Thyroid gland (tissue), 4 donors: ENCODE results near the gene FANCC. TPM values are rescaled to one million over a fixed set of nuclear protein-coding genes. Genes with fewer than 3 reads are reported as not detected.

Source experiments
- DNase-seq, 2 donors: peaks; one replicate each; pipeline ENCODE4 v3.0.0-alpha.2; 2019
- H3K27ac ChIP-seq, 3 donors: fragments of 200-600 bp; sonication (generic); 1 replicate in 2 of 3; 2 replicates in 1 of 3; pipeline ENCODE4 v1.5.1; 2016 to 2019; ENCODE audit warnings: mild to moderate bottlenecking in 1 of 3, moderate library complexity in 1 of 3
- H3K27me3 ChIP-seq: fragments of 200-600 bp; sonication (generic); one replicate; pipeline ENCODE4 v1.5.1; 2019
- H3K36me3 ChIP-seq, 2 donors: fragments of 200-600 bp; sonication (generic); one replicate each; pipeline ENCODE4 v1.5.1; 2016 to 2019
- H3K4me1 ChIP-seq, 2 donors: fragments of 200-600 bp; sonication (generic); one replicate each; pipeline ENCODE4 v1.5.1; 2017 to 2019
- H3K4me3 ChIP-seq, 3 donors: fragments of 200-600 bp; sonication (generic); replicated peaks in 1 of 3; 1 replicate in 2 of 3; 2 replicates in 1 of 3; pipeline ENCODE4 v1.5.1; 2016; ENCODE audit warnings: mild to moderate bottlenecking in 1 of 3
- H3K9me3 ChIP-seq: fragments of 200-600 bp; sonication (generic); one replicate; pipeline ENCODE4 v1.5.1; 2017
- CTCF ChIP-seq, 6 experiments: fragments of 200-600 bp in 3 of 6; fragments of 450-650 bp in 3 of 6; sonication (generic) in 3 of 6; IDR thresholded peaks; one replicate each; pipeline ENCODE4 v1.5.1; 2016 to 2019; ENCODE audit warnings: antibody characterized with exemption in 6 of 6, mild to moderate bottlenecking in 2 of 6, inconsistent platforms in 1 of 6, moderate library complexity in 1 of 6
- POLR2A ChIP-seq, 2 donors: fragments of 450-650 bp; IDR thresholded peaks; one replicate each; pipeline ENCODE4 v1.6.1; 2017; ENCODE audit warnings: antibody characterized with exemption in 2 of 2, mild to moderate bottlenecking in 2 of 2, moderate library complexity in 1 of 2
- WGBS, 2 donors: methylation state at CpG; one replicate each; pipeline ENCODE4 v1.1.5; 2017; 5-methylcytosine and 5-hydroxymethylcytosine counted together
- intact Hi-C: fragments of 100-400 bp; cut with DNase I; formaldehyde crosslinking; loops from one replicate; pipeline ENCODE4 v1.15.1; 2023
- total RNA-seq, 4 donors: library from RNA; depleted of rRNA; stranded (reverse); fragments of >200 nt; gene quantifications; one replicate each; pipeline ENCODE4 v1.2.3, GENCODE V29; 2016

Gene FANCC
- total RNA-seq, 4 donors from 2014 or later, result 13.9 to 15.0 (median 14.2) TPM

- intact Hi-C loops, result no loop called here
- Histone ChIP-seq H3K27me3 (no peaks in the 10 kb centered on the region), H3K4me1 (peaks cover 39 to 64% of the 10 kb centered on the region in 2 donors), H3K9me3 (no peaks in the 10 kb centered on the region), H3K36me3 (peaks cover 16 to 32% of the 10 kb centered on the region in 2 donors), H3K4me3 (no peak overlapping the region), H3K27ac (peak overlapping the region; percentile 43 to 91 (median 87))
- no peak for TF ChIP-seq POLR2A (IDR thresholded peaks at IDR 0.05)
- 72 to 76% methylated on average over 21 to 24 of the region's 26 CpGs for WGBS, 2 donors
- peak; percentile 72 to 76 for DNase-seq
Observed at GRCh38 chr9:95088421-95089161, 228.9 kb downstream of the FANCC start.

DNA sequence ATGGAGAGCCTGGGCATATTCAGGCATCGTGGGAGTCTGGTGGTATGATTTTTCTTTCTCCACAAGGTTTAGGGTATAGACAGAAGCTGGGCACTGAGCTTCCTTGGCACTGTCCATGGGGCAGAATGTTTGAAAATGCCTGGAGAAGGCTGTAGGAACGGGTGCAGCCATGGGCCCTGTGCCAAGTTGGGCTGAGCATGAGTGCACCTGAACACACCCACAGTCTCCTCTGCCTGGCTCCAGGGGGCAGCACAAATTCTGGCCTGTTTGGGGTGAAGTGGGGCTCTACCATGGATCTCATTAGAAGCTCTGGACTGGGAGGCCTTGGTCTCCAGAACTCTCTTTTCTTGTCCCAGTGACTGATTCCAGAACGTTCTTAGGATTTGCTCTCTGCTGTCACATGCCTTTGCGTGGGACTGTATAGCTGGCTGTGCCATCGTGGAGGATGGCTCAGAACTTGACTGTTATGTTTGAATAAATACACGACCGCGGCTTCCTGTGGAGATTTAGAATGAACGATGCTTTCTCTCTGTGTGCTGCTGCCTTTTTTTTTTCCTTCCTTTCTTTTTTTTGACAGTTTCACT lies 229.8 kb downstream of the FANCC start:
- DNase-seq, result peak; percentile 89 to 93
- H3K27me3 ChIP-seq, result no peaks in the 10 kb centered on the region
- H3K36me3 ChIP-seq, result peaks cover 24 to 40% of the 10 kb centered on the region in 2 donors
- no peak overlapping the region for H3K4me3 ChIP-seq
- no peaks in the 10 kb centered on the region for H3K9me3 ChIP-seq
- peak in 3 of 6 experiments; percentile 16 to 39 (median 36) for TF ChIP-seq CTCF (IDR thresholded peaks at IDR 0.05)
- TF ChIP-seq POLR2A (IDR thresholded peaks at IDR 0.05), result peak in 1 of 2 donors; percentile 3
- WGBS, 2 donors, result 65 to 70% methylated on average over 9 of the region's 9 CpGs
- H3K4me1 ChIP-seq, result peaks cover 39 to 57% of the 10 kb centered on the region in 2 donors
- peak overlapping the region in 1 of 3 donors; percentile 91 for H3K27ac ChIP-seq
- intact Hi-C loops, result no loop called here

DNA sequence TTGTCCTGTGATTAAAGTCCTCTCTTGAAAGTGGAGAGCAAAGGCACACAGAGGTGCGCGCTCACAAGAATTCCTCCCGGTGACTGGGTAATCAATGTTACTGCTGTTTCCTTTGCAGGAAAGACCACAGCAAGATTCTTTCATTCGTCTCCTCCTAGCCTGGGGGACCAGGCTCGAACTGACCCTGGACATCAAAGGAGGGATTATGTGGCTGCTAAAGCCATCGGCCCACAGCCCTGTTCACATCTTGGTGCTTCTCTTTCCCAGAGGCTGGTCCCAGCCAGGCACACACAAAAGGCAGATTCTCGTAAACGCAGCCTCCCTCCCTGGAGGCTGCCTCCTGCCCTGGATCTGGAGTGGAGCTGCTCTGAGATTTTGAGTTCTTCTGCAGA lies 230.9 kb downstream of the FANCC start:
- intact Hi-C loops, result no loop called here
- Histone ChIP-seq H3K36me3 (peaks cover 36 to 52% of the 10 kb centered on the region in 2 donors), H3K27ac (no peak overlapping the region), H3K4me3 (no peak overlapping the region), H3K27me3 (no peaks in the 10 kb centered on the region), H3K4me1 (peaks cover 30 to 46% of the 10 kb centered on the region in 2 donors), H3K9me3 (no peaks in the 10 kb centered on the region)
- DNase-seq, result no peak
- 86 to 88% methylated on average over 8 of the region's 8 CpGs for WGBS, 2 donors
- TF ChIP-seq POLR2A (IDR thresholded peaks at IDR 0.05) (no peak), CTCF (IDR thresholded peaks at IDR 0.05) (no peak)

DNA sequence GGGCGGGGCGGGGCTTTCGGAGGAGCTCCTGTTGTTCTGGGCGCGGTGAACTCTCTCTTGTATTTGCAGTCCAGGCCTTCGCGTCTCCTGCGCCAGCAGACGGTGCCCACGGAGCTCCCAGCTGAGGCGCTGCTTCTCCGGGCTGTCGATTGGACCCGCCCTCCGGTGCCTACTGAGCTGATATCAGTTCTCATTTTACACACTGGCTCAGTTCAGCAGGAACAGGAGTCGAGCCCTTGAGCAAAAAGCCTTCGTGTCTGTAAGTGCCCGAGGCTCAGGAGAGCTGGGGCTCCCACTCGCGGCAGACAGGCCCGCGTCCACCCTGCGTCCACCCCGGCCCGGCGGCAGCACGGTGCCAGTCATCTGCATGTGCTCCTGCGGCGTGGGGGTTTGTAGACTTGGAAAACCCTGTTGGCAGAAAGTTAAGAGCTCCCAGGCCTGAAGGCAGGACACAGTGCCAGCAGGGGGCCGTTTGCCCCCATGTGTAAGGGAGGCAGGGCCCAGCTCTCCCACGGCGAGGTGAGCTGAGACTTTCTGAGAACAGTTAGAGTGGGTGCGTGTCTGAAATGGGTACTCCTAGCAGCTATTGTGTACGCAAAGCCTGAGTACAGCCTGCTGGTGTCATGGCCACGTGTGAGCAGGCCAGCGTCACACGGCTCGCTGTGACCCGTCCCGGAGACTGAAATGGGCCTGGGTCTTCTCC lies 231.5 kb downstream of the FANCC start:
- no peak for TF ChIP-seq POLR2A (IDR thresholded peaks at IDR 0.05)
- TF ChIP-seq CTCF (IDR thresholded peaks at IDR 0.05), result no peak
- Histone ChIP-seq H3K27ac (no peak overlapping the region), H3K4me3 (no peak overlapping the region), H3K36me3 (peaks cover 41 to 57% of the 10 kb centered on the region in 2 donors), H3K9me3 (no peaks in the 10 kb centered on the region), H3K4me1 (peaks cover 24 to 40% of the 10 kb centered on the region in 2 donors), H3K27me3 (no peaks in the 10 kb centered on the region)
- WGBS, 2 donors, result 86 to 89% methylated on average over 30 to 34 of the region's 40 CpGs
- intact Hi-C loops, result no loop called here
- DNase-seq, result no peak

- Histone ChIP-seq H3K4me3 (no peak overlapping the region), H3K4me1 (peaks cover 16 to 32% of the 10 kb centered on the region in 2 donors), H3K36me3 (peaks cover 44 to 64% of the 10 kb centered on the region in 2 donors), H3K9me3 (no peaks in the 10 kb centered on the region), H3K27me3 (no peaks in the 10 kb centered on the region), H3K27ac (no peak overlapping the region)
- 83 to 86% methylated on average over 29 of the region's 29 CpGs for WGBS, 2 donors
- intact Hi-C loops, result no loop called here
- TF ChIP-seq POLR2A (IDR thresholded peaks at IDR 0.05) (no peak), CTCF (IDR thresholded peaks at IDR 0.05) (no peak)
- peak; percentile 47 to 53 for DNase-seq
Observed at GRCh38 chr9:95085036-95085770, 232.3 kb downstream of the FANCC start.
